ENCODE measurements around the gene CFHR1. TPM values are rescaled to one million over a fixed set of nuclear protein-coding genes. Genes with fewer than 3 reads are reported as not detected.

Gene CFHR1
- total and polyA plus RNA-seq, 5 donors from 2014 or later = not detected

DNA sequence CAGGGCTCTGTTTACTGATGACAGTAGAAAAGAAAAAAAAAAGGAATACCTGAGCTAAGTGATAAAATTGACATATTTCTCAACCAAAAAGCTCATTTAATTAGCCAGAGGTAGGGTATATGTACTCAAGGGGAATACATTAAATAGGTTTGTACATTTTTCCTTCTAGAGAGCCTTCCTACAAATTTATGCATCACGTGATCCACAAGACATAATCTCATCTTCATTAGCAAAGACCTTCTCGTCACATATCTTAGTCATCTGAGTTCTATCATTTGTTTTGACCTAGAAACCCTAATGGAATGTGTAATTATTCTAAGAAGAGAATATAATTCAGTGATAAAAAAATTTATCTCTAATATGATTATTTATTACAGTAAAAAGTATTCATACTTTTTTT lies 37.7 kb downstream of the CFHR1 start:
- H3K27me3 ChIP-seq (ENCODE audit: control insufficient read depth, insufficient read depth, low read length) = no peaks in the 10 kb centered on the region
- Mint-ChIP-seq H3K27me3 (peaks cover 3% of the 10 kb centered on the region), H3K9me3 (peaks cover 0 to 1% (median 0%) of the 10 kb centered on the region in 7 donors), H3K27ac (peak overlapping the region in 1 of 3 donors; percentile 32), H3K4me1 (no peaks in the 10 kb centered on the region), H3K36me3 (no peaks in the 10 kb centered on the region), H3K4me3 (no peak overlapping the region)
- H3K27ac ChIP-seq (ENCODE audit: insufficient read depth, low read length, poor library complexity, severe bottlenecking) = no peak overlapping the region
- H3K4me3 ChIP-seq (ENCODE audit: low read depth, low read length) = no peak overlapping the region
- no peaks in the 10 kb centered on the region for H3K4me1 ChIP-seq (ENCODE audit: control insufficient read depth, insufficient read depth, low read length, poor library complexity, severe bottlenecking)
- ATAC-seq (ENCODE audit: low read depth in 2 of 2) (no peak), DNase-seq (no peak)
- no peaks in the 10 kb centered on the region for H3K9me3 ChIP-seq (ENCODE audit: control insufficient read depth in 2 of 2, low read length in 2 of 2)
- no peaks in the 10 kb centered on the region for H3K36me3 ChIP-seq (ENCODE audit: control insufficient read depth, insufficient read depth, low read length)

DNA sequence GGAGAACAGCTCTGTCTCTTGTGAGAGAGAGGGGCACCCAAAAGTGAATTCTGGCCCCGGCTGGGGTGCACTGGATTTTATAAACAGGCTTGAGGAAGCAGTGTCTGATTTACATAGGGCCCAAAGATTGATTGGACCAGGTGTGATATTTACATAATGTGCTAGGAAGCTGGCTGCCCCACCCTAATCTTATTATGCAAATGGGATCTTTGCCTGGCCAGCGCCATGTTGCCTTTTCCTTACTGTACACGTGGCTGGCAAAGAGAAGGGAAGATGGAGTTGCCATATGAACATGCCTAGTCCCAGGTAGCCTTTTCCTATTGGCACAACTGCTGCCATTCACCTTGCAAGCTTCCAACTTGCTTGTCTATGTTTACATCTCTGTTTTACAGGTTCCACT lies 39.3 kb downstream of the CFHR1 start:
- no peak for DNase-seq
- H3K9me3 ChIP-seq (ENCODE audit: control insufficient read depth in 2 of 2, low read length in 2 of 2) = no peaks in the 10 kb centered on the region

DNA sequence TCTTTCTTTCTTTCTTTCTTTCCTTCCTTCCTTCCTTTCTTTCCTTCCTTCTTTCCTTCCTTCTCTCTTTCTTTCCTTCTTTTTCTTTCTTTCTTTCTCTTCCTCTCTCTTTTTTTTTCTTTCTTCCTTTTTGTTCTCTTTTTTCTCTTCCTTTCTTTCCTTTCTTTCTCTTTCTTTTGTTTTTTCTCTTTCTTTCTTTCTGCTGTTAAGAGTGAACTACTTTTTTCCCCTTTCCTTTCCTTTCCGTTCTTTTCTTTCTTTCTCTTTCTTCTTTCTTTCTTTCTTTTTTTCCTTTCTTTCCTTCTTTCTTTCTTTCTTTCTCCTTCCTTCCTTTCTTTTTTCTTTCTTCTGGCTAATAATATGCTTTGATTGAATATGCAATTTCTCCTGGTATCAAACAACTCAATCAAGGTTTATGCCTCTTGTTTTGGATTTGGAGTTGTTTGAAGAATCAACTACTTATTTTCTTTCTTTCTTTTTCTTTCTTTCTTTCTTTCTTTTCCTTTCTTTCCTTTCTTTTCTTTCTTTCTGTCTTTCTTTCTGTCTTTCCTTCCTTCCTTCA lies 40.9 kb downstream of the CFHR1 start:
- Histone ChIP-seq H3K4me1 (ENCODE audit: control insufficient read depth, insufficient read depth, low read length, poor library complexity, severe bottlenecking) (no peaks in the 10 kb centered on the region), H3K27ac (ENCODE audit: insufficient read depth, low read length, poor library complexity, severe bottlenecking) (no peak overlapping the region), H3K9me3 (ENCODE audit: control insufficient read depth in 2 of 2, low read length in 2 of 2) (no peaks in the 10 kb centered on the region), H3K36me3 (ENCODE audit: control insufficient read depth, insufficient read depth, low read length) (no peaks in the 10 kb centered on the region), H3K4me3 (ENCODE audit: low read depth, low read length) (no peak overlapping the region), H3K27me3 (ENCODE audit: control insufficient read depth, insufficient read depth, low read length) (no peaks in the 10 kb centered on the region)
- Mint-ChIP-seq H3K9me3 (peaks cover 0 to 3% (median 2%) of the 10 kb centered on the region in 7 donors), H3K4me1 (no peaks in the 10 kb centered on the region), H3K27ac (no peak overlapping the region), H3K4me3 (no peak overlapping the region), H3K27me3 (peaks cover 7% of the 10 kb centered on the region), H3K36me3 (no peaks in the 10 kb centered on the region)
- no peak for ATAC-seq (ENCODE audit: low read depth in 2 of 2)
- no peak for DNase-seq

More for the DNA sequence above, 39.3 kb downstream of the CFHR1 start:
- Histone ChIP-seq H3K4me3 (ENCODE audit: low read depth, low read length) (no peak overlapping the region), H3K27me3 (ENCODE audit: control insufficient read depth, insufficient read depth, low read length) (no peaks in the 10 kb centered on the region), H3K27ac (ENCODE audit: insufficient read depth, low read length, poor library complexity, severe bottlenecking) (no peak overlapping the region), H3K4me1 (ENCODE audit: control insufficient read depth, insufficient read depth, low read length, poor library complexity, severe bottlenecking) (no peaks in the 10 kb centered on the region), H3K36me3 (ENCODE audit: control insufficient read depth, insufficient read depth, low read length) (no peaks in the 10 kb centered on the region)
- no peak overlapping the region for H3K27ac Mint-ChIP-seq
- H3K4me1 Mint-ChIP-seq = no peaks in the 10 kb centered on the region
- no peak overlapping the region for H3K4me3 Mint-ChIP-seq
- H3K27me3 Mint-ChIP-seq = peaks cover 7% of the 10 kb centered on the region
- ATAC-seq (ENCODE audit: low read depth in 2 of 2) = no peak
- peaks cover 0 to 3% (median 0%) of the 10 kb centered on the region in 7 donors for H3K9me3 Mint-ChIP-seq
- no peaks in the 10 kb centered on the region for H3K36me3 Mint-ChIP-seq

DNA sequence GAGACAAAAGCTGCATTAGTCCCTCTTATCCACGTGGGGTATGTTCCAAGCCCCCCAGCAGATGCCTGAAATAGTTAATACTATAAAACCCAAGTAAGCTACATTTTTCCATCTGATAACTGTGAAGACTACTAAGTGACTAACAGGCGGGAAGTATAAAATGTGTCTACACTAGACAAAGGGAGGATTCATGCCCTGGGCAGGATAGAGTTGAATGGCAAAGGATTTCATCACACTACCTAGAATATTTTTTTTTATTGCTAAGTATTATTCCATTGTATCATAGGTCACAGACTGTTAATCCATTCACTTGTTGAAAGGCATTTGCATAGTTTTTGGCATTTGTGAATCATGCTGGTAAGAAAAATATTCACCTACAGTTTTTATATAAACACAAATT lies 41.9 kb downstream of the CFHR1 start:
- H3K9me3 Mint-ChIP-seq = peaks cover 0 to 5% (median 3%) of the 10 kb centered on the region in 7 donors
- Histone ChIP-seq H3K27me3 (ENCODE audit: control insufficient read depth, insufficient read depth, low read length) (no peaks in the 10 kb centered on the region), H3K27ac (ENCODE audit: insufficient read depth, low read length, poor library complexity, severe bottlenecking) (no peak overlapping the region), H3K9me3 (ENCODE audit: control insufficient read depth in 2 of 2, low read length in 2 of 2) (no peaks in the 10 kb centered on the region), H3K4me1 (ENCODE audit: control insufficient read depth, insufficient read depth, low read length, poor library complexity, severe bottlenecking) (no peaks in the 10 kb centered on the region), H3K36me3 (ENCODE audit: control insufficient read depth, insufficient read depth, low read length) (no peaks in the 10 kb centered on the region), H3K4me3 (ENCODE audit: low read depth, low read length) (no peak overlapping the region)
- no peak overlapping the region for H3K4me3 Mint-ChIP-seq
- no peaks in the 10 kb centered on the region for H3K4me1 Mint-ChIP-seq
- ATAC-seq (ENCODE audit: low read depth in 2 of 2) = no peak
- H3K27me3 Mint-ChIP-seq = peaks cover 10% of the 10 kb centered on the region
- no peak for DNase-seq
- H3K27ac Mint-ChIP-seq = no peak overlapping the region
- H3K36me3 Mint-ChIP-seq = no peaks in the 10 kb centered on the region

DNA sequence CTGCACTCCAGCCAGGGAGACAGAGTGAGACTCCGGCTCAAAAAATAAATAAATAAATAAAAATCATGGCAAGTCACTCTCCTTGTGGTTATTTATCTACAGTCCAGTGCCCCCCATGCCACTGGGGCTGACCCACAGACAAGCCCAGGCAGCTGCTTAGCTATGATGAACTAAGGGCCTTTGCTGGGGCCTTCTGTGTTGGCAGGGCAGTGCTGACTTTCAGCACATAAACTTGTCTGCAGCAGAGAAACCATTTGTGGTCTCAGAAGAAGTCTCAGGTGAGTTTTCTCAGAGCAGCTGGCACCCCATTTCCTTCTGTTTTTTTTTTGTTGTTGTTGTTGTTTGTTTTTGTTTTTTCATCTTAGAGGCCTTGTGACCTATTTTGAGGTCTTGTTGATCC lies 47.4 kb downstream of the CFHR1 start:
- Histone ChIP-seq H3K4me1 (ENCODE audit: control insufficient read depth, insufficient read depth, low read length, poor library complexity, severe bottlenecking) (no peaks in the 10 kb centered on the region), H3K27me3 (ENCODE audit: control insufficient read depth, insufficient read depth, low read length) (no peaks in the 10 kb centered on the region), H3K9me3 (ENCODE audit: control insufficient read depth in 2 of 2, low read length in 2 of 2) (no peaks in the 10 kb centered on the region), H3K36me3 (ENCODE audit: control insufficient read depth, insufficient read depth, low read length) (no peaks in the 10 kb centered on the region), H3K27ac (ENCODE audit: insufficient read depth, low read length, poor library complexity, severe bottlenecking) (no peak overlapping the region), H3K4me3 (ENCODE audit: low read depth, low read length) (no peak overlapping the region)
- DNase-seq = no peak
- Mint-ChIP-seq H3K36me3 (no peaks in the 10 kb centered on the region), H3K4me1 (no peaks in the 10 kb centered on the region), H3K9me3 (peaks cover 0 to 7% (median 2%) of the 10 kb centered on the region in 7 donors), H3K27ac (no peak overlapping the region), H3K27me3 (peaks cover 10% of the 10 kb centered on the region), H3K4me3 (no peak overlapping the region)
- ATAC-seq (ENCODE audit: low read depth in 2 of 2) = no peak

DNA sequence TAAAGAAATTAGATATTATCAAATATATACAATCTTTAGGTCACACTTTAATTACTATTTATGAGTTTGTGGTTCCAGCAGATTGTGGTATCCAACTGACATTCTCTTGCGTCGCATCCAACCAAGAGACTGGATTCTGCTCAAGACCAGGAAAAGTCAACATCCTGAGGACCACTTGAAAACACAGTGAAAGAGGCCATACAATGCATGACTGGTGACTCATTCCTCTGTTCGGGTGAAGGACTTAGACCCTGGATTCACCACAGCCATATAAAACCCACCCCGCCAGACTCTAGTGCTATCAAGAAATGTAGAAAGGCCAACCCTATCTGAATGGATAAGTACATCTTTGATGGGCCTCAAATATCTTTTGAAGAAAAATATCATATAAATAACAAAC lies 53.9 kb downstream of the CFHR1 start:
- ATAC-seq (ENCODE audit: low read depth in 2 of 2) (no peak), DNase-seq (no peak)
- H3K9me3 Mint-ChIP-seq = peaks cover 0 to 3% (median 0%) of the 10 kb centered on the region in 7 donors
- no peak overlapping the region for H3K4me3 Mint-ChIP-seq
- Histone ChIP-seq H3K36me3 (ENCODE audit: control insufficient read depth, insufficient read depth, low read length) (no peaks in the 10 kb centered on the region), H3K27me3 (ENCODE audit: control insufficient read depth, insufficient read depth, low read length) (no peaks in the 10 kb centered on the region), H3K4me1 (ENCODE audit: control insufficient read depth, insufficient read depth, low read length, poor library complexity, severe bottlenecking) (no peaks in the 10 kb centered on the region), H3K4me3 (ENCODE audit: low read depth, low read length) (no peak overlapping the region), H3K9me3 (ENCODE audit: control insufficient read depth in 2 of 2, low read length in 2 of 2) (no peaks in the 10 kb centered on the region), H3K27ac (ENCODE audit: insufficient read depth, low read length, poor library complexity, severe bottlenecking) (no peak overlapping the region)
- H3K36me3 Mint-ChIP-seq = no peaks in the 10 kb centered on the region
- no peak overlapping the region for H3K27ac Mint-ChIP-seq
- H3K4me1 Mint-ChIP-seq = no peaks in the 10 kb centered on the region
- no peaks in the 10 kb centered on the region for H3K27me3 Mint-ChIP-seq

DNA sequence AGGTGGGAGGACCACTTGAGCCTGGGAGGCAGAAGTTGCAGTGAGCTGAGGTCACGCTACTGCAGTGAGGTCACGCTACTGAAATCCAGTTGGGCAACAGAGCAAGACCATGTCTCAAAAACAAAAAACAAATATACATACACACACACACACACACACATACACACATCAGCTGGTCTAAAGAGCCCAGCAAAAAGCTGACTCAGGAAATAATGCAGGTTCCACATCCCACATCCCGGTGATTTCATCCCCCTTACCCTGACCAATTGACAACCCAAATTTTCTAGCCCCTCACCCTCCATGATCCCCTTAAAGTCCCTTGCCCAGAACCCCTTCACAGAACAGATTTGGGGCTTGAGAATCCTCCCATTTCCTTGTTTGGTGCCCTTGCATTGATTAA lies 56.4 kb downstream of the CFHR1 start:
- H3K4me1 Mint-ChIP-seq = no peaks in the 10 kb centered on the region
- no peak overlapping the region for H3K27ac ChIP-seq (ENCODE audit: insufficient read depth, low read length, poor library complexity, severe bottlenecking)
- H3K36me3 ChIP-seq (ENCODE audit: control insufficient read depth, insufficient read depth, low read length) = no peaks in the 10 kb centered on the region
- no peaks in the 10 kb centered on the region for H3K4me1 ChIP-seq (ENCODE audit: control insufficient read depth, insufficient read depth, low read length, poor library complexity, severe bottlenecking)
- H3K9me3 Mint-ChIP-seq = peaks cover 0 to 3% (median 2%) of the 10 kb centered on the region in 7 donors
- no peaks in the 10 kb centered on the region for H3K27me3 ChIP-seq (ENCODE audit: control insufficient read depth, insufficient read depth, low read length)
- no peak overlapping the region for H3K4me3 Mint-ChIP-seq
- H3K36me3 Mint-ChIP-seq = no peaks in the 10 kb centered on the region
- H3K27ac Mint-ChIP-seq = no peak overlapping the region
- no peaks in the 10 kb centered on the region for H3K9me3 ChIP-seq (ENCODE audit: control insufficient read depth in 2 of 2, low read length in 2 of 2)
- no peaks in the 10 kb centered on the region for H3K27me3 Mint-ChIP-seq
- ATAC-seq (ENCODE audit: low read depth in 2 of 2) (no peak), DNase-seq (no peak)
- no peak overlapping the region for H3K4me3 ChIP-seq (ENCODE audit: low read depth, low read length)

DNA sequence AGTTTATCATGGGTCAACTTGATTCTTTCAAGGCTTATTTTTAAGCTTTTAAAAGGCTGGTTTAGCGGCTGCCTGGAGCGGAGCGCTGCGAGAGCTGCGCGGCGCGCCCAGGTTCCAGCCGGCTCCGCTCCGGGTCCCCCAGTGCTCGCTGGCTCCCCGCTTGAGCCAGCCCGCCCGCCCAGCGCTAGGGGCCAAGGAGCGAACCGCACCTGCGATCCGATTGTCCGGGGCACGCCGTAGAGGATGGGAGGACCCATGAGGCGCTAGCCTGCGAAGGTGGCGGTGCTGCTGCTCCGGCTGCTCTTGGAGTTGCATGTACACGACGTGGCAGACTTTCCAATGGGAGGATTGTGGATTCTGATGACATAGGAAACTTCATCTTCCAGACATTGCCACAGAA lies 58.4 kb downstream of the CFHR1 start:
- H3K9me3 ChIP-seq (ENCODE audit: control insufficient read depth in 2 of 2, low read length in 2 of 2) = no peaks in the 10 kb centered on the region
- H3K4me1 ChIP-seq (ENCODE audit: control insufficient read depth, insufficient read depth, low read length, poor library complexity, severe bottlenecking) = no peaks in the 10 kb centered on the region
- H3K36me3 ChIP-seq (ENCODE audit: control insufficient read depth, insufficient read depth, low read length) = no peaks in the 10 kb centered on the region
- Mint-ChIP-seq H3K9me3 (peaks cover 0 to 12% (median 2%) of the 10 kb centered on the region in 7 donors), H3K27me3 (no peaks in the 10 kb centered on the region), H3K36me3 (no peaks in the 10 kb centered on the region), H3K4me3 (no peak overlapping the region), H3K4me1 (no peaks in the 10 kb centered on the region), H3K27ac (no peak overlapping the region)
- no peaks in the 10 kb centered on the region for H3K27me3 ChIP-seq (ENCODE audit: control insufficient read depth, insufficient read depth, low read length)
- ATAC-seq (ENCODE audit: low read depth in 2 of 2) (no peak), DNase-seq (no peak)
- no peak overlapping the region for H3K4me3 ChIP-seq (ENCODE audit: low read depth, low read length)
- H3K27ac ChIP-seq (ENCODE audit: insufficient read depth, low read length, poor library complexity, severe bottlenecking) = no peak overlapping the region
